ENCODE data around the gene KRTAP22-2. TPM values are rescaled to one million over a fixed set of nuclear protein-coding genes. Genes with fewer than 3 reads are reported as not detected.

Gene KRTAP22-2
- total RNA-seq, 1 donor from 2014 or later, result not detected

Small RNAs within 50 kb of the gene (small RNA-seq; reads per million reads assigned to genes)
- gene KRTAP20-1 (ENCODE audit: low replicate concordance) (not detected), gene KRTAP20-4 (ENCODE audit: low replicate concordance) (not detected), gene KRTAP22-1 (ENCODE audit: low replicate concordance) (not detected), gene KRTAP22-2 (ENCODE audit: low replicate concordance) (not detected)

Other genes starting within 250 kb of the KRTAP22-2 start
- not detected for gene KRTAP23-1, start 241.8 kb downstream of the KRTAP22-2 start, total RNA-seq
- gene KRTAP13-2, start 218.1 kb downstream of the KRTAP22-2 start, total RNA-seq, result not detected
- gene KRTAP13-1, start 194.4 kb downstream of the KRTAP22-2 start, total RNA-seq, result not detected
- gene KRTAP13-3, start 164.5 kb downstream of the KRTAP22-2 start, total RNA-seq, result not detected
- not detected for gene KRTAP13-4, start 160.2 kb downstream of the KRTAP22-2 start, total RNA-seq
- gene KRTAP15-1, start 150.1 kb downstream of the KRTAP22-2 start, total RNA-seq, result not detected
- not detected for gene KRTAP19-1, start 110.0 kb downstream of the KRTAP22-2 start, total RNA-seq
- gene KRTAP19-2, start 103.0 kb downstream of the KRTAP22-2 start, total RNA-seq, result not detected
- not detected for gene KRTAP19-3, start 98.4 kb downstream of the KRTAP22-2 start, total RNA-seq
- gene KRTAP19-4, start 93.2 kb downstream of the KRTAP22-2 start, total RNA-seq, result not detected
- not detected for gene KRTAP19-5, start 88.3 kb downstream of the KRTAP22-2 start, total RNA-seq
- not detected for gene KRTAP19-6, start 48.5 kb downstream of the KRTAP22-2 start, total RNA-seq
- gene KRTAP19-7, start 29.1 kb downstream of the KRTAP22-2 start, total RNA-seq, result not detected
- gene KRTAP6-3, start 2.0 kb upstream of the KRTAP22-2 start, total RNA-seq, result not detected
- gene KRTAP6-2, start 8.5 kb upstream of the KRTAP22-2 start, total RNA-seq, result not detected
- not detected for gene KRTAP22-1, start 10.7 kb upstream of the KRTAP22-2 start, total RNA-seq
- not detected for gene KRTAP6-1, start 23.5 kb upstream of the KRTAP22-2 start, total RNA-seq
- gene KRTAP20-1, start 26.0 kb upstream of the KRTAP22-2 start, total RNA-seq, result not detected
- gene KRTAP20-4, start 30.2 kb upstream of the KRTAP22-2 start, total RNA-seq, result not detected
- gene KRTAP20-2, start 44.8 kb upstream of the KRTAP22-2 start, total RNA-seq, result not detected
- gene KRTAP20-3, start 52.5 kb upstream of the KRTAP22-2 start, total RNA-seq, result not detected
- gene KRTAP21-3, start 128.4 kb upstream of the KRTAP22-2 start, total RNA-seq, result not detected
- not detected for gene KRTAP21-2, start 156.9 kb upstream of the KRTAP22-2 start, total RNA-seq
- gene KRTAP21-1, start 165.0 kb upstream of the KRTAP22-2 start, total RNA-seq, result not detected
- not detected for gene KRTAP8-1, start 222.9 kb upstream of the KRTAP22-2 start, total RNA-seq
- not detected for gene KRTAP7-1, start 239.4 kb upstream of the KRTAP22-2 start, total RNA-seq

Data from temporal lobe (tissue), 2 donors.